Neural cell (in vitro differentiated cells): ENCODE measurements around the gene CSAD. TPM values are rescaled to one million over a fixed set of nuclear protein-coding genes. Genes with fewer than 3 reads are reported as not detected.

Source experiments
- H2AFZ ChIP-seq: fragments of 200-600, 300-800 bp; sonication (generic), shearing (Covaris generic); 2 replicates; pipeline ENCODE4 v1.6.0; 2014; ENCODE audit warnings: low read depth, mild to moderate bottlenecking, antibody characterized with exemption, low read length, moderate library complexity
- H3F3A ChIP-seq: fragments of 200-600 bp; shearing (Covaris generic); 2 replicates; pipeline ENCODE4 v1.6.1; 2016; ENCODE audit warnings: mild to moderate bottlenecking, moderate library complexity, mixed read lengths, antibody characterized with exemption, low read length; ENCODE audit not compliant: insufficient read depth, poor library complexity, severe bottlenecking
- H3K27ac ChIP-seq: fragments of 200-600, 300-800 bp; sonication (generic), shearing (Covaris generic); 2 replicates; pipeline ENCODE4 v1.5.1; 2014; ENCODE audit warnings: mild to moderate bottlenecking, low read length, moderate library complexity
- H3K27me3 ChIP-seq: fragments of 300-800, 200-600 bp; sonication (generic), shearing (Covaris generic); 2 replicates; pipeline ENCODE4 v1.6.0; 2014; ENCODE audit warnings: mild to moderate bottlenecking, low read depth, low read length, moderate library complexity; ENCODE audit not compliant: insufficient read depth
- H3K36me3 ChIP-seq: fragments of 300-800, 200-600 bp; sonication (generic), shearing (Covaris generic); 2 replicates; pipeline ENCODE4 v1.5.1; 2014; ENCODE audit warnings: mild to moderate bottlenecking, antibody characterized with exemption, low read length, moderate library complexity; ENCODE audit not compliant: insufficient read depth
- H3K4me2 ChIP-seq: fragments of 300-800, 200-600 bp; sonication (generic), shearing (Covaris generic); 2 replicates; pipeline ENCODE4 v1.6.0; 2014; ENCODE audit warnings: mild to moderate bottlenecking, low read length
- H3K4me3 ChIP-seq: fragments of 300-800, 200-600 bp; sonication (generic), shearing (Covaris generic); 2 replicates; pipeline ENCODE4 v1.5.1; 2014; ENCODE audit warnings: mild to moderate bottlenecking, low read length, moderate library complexity
- H3K79me2 ChIP-seq: fragments of 200-600 bp; shearing (Covaris generic); replicated peaks from 2 replicates; pipeline ENCODE4 v1.6.0; 2014; ENCODE audit warnings: mild to moderate bottlenecking, low read length, moderate library complexity; ENCODE audit not compliant: insufficient read depth
- H3K9ac ChIP-seq: fragments of 300-800, 200-600 bp; sonication (generic), shearing (Covaris generic); 2 replicates; pipeline ENCODE4 v1.6.1; 2016; ENCODE audit warnings: mild to moderate bottlenecking, low read length, mixed read lengths
- H3K9me2 ChIP-seq: fragments of 200-600 bp; shearing (Covaris generic); 2 replicates; pipeline ENCODE4 v1.6.1; 2016; ENCODE audit warnings: mild to moderate bottlenecking, low read length, mixed read lengths; ENCODE audit not compliant: insufficient read depth
- H3K9me3 ChIP-seq: fragments of 200-600, 300-800 bp; sonication (generic), shearing (Covaris generic); 2 replicates; pipeline ENCODE4 v1.6.1; 2016; ENCODE audit warnings: mild to moderate bottlenecking, mixed run types, low read length, moderate library complexity, mixed read lengths
- H4K20me1 ChIP-seq: fragments of 200-600 bp; shearing (Covaris generic); 2 replicates; pipeline ENCODE4 v1.6.1; 2016; ENCODE audit warnings: mild to moderate bottlenecking, mixed run types; ENCODE audit not compliant: insufficient read depth
- EP300 ChIP-seq: fragments of 450-650 bp; conservative IDR thresholded peaks from 2 replicates; pipeline ENCODE4 v1.6.1; 2014; ENCODE audit warnings: antibody characterized with exemption, mild to moderate bottlenecking, moderate library complexity; ENCODE audit not compliant: poor library complexity, severe bottlenecking
- EZH2 ChIP-seq: fragments of 200-600, 300-800 bp; shearing (Covaris generic), sonication (generic); IDR thresholded peaks from 2 replicates; pipeline ENCODE4 v1.6.1; 2014; ENCODE audit warnings: antibody characterized with exemption, low read length, borderline replicate concordance, mild to moderate bottlenecking; ENCODE audit not compliant: insufficient read depth, poor library complexity, severe bottlenecking
- MXI1 ChIP-seq: fragments of 450-650 bp; conservative IDR thresholded peaks from 2 replicates; pipeline ENCODE4 v1.6.1; 2014; ENCODE audit warnings: antibody characterized with exemption, mild to moderate bottlenecking; ENCODE audit not compliant: poor library complexity, severe bottlenecking
- POLR2AphosphoS5 ChIP-seq: IDR thresholded peaks from 2 replicates; pipeline ENCODE4 v1.6.1; 2012
- RAD21 ChIP-seq: fragments of 450-650 bp; conservative IDR thresholded peaks from 2 replicates; pipeline ENCODE4 v1.6.1; 2014; ENCODE audit warnings: antibody characterized with exemption, mild to moderate bottlenecking, moderate library complexity
- SMC3 ChIP-seq: fragments of 450-650 bp; conservative IDR thresholded peaks from 2 replicates; pipeline ENCODE4 v1.6.1; 2014; ENCODE audit warnings: antibody characterized with exemption, mild to moderate bottlenecking, moderate library complexity; ENCODE audit not compliant: poor library complexity
- TAF1 ChIP-seq: IDR thresholded peaks from 2 replicates; pipeline ENCODE4 v1.6.1; 2012; ENCODE audit warnings: low read depth
- polyA plus RNA-seq: library from polyadenylated mRNA; depleted of rRNA; stranded (reverse); fragments of >200 nt; gene quantifications from 2 replicates; pipeline ENCODE4 v1.2.3, GENCODE V29; 2014
- TF ChIP-seq, protein P1 (sequence below): fragments of 450-650 bp; IDR thresholded peaks from 2 replicates; pipeline ENCODE4 v1.5.1; 2014; ENCODE audit warnings: antibody characterized with exemption, mild to moderate bottlenecking, moderate library complexity; ENCODE audit not compliant: poor library complexity, severe bottlenecking
- TF ChIP-seq, protein P2 (sequence below): IDR thresholded peaks from 2 replicates; pipeline ENCODE4 v1.6.1; 2012; ENCODE audit warnings: borderline replicate concordance

CSAD gene
- polyA plus RNA-seq, 1 donor from 2014 or later = 41.9 TPM

DNA sequence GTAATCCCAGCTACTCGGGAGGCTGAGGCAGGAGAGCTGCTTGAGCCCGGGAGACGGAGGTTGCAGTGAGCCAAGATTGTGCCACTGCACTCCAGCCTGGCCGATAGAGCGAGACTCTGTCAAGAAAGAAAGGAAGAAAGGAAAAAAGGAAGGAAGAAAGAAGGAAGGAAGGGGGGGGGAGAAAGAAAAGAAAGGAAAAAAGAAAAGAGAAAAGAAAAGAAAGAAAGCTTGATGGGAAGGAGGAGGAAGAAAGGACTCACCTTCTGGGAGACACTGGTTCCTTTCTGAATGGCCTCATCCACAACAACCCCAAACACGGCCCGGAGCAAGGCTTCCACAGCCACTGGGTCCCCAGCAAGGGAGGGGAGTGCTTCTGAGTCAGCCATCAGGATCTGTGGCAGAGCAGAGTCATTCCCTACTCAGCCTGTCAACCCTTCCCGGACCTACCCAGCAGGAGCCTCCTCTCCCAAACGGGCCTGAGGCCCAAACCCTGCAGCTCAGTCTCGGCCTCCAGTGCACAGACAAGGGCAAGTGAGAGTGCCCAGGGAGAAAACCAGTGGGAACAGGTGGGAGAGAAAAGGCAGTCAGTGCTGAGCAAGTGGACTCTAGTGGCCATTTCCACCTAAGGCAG is 7.5 kb downstream of the CSAD start:
- H3K9ac ChIP-seq = no peak overlapping the region
- no peaks in the 10 kb centered on the region for H3K36me3 ChIP-seq
- no peaks in the 10 kb centered on the region for H3K9me2 ChIP-seq
- H4K20me1 ChIP-seq = no peaks in the 10 kb centered on the region
- no peak overlapping the region for H3K4me2 ChIP-seq
- no peaks in the 10 kb centered on the region for H3F3A ChIP-seq
- H3K4me3 ChIP-seq = no peak overlapping the region
- no peak overlapping the region for H2AFZ ChIP-seq
- TF ChIP-seq TAF1 = no peak
- H3K27me3 ChIP-seq = no peaks in the 10 kb centered on the region
- no peaks in the 10 kb centered on the region for H3K9me3 ChIP-seq
- no peaks in the 10 kb centered on the region for H3K79me2 ChIP-seq
- H3K27ac ChIP-seq = no peak overlapping the region

DNA sequence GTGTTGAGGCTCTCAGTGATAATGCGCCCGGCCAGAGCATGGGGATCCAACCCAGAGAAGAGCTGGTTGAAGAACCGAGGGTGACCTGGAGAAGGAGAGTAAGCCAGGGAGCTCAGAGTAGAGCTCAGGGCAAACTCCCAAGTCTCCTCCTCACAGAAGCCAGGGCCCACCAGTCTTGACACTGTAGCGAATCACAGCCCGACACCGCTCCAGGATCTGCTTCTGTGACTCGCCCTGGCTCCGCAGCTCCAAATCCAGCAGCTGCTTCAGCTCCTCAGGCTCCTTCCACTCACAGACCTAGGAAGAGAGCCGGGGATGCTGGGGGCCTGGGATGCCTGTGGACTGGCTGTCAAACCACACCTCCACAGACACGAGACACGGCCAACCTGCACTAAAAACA is 8.4 kb downstream of the CSAD start:
- Histone ChIP-seq H3K9ac (no peak overlapping the region), H3K27me3 (no peaks in the 10 kb centered on the region), H4K20me1 (no peaks in the 10 kb centered on the region), H3K27ac (no peak overlapping the region), H3K4me2 (no peak overlapping the region), H3K4me3 (no peak overlapping the region), H3K9me3 (no peaks in the 10 kb centered on the region), H3K79me2 (no peaks in the 10 kb centered on the region), H3F3A (no peaks in the 10 kb centered on the region), H3K9me2 (no peaks in the 10 kb centered on the region), H3K36me3 (no peaks in the 10 kb centered on the region), H2AFZ (no peak overlapping the region)
- TF ChIP-seq, protein P1, sequence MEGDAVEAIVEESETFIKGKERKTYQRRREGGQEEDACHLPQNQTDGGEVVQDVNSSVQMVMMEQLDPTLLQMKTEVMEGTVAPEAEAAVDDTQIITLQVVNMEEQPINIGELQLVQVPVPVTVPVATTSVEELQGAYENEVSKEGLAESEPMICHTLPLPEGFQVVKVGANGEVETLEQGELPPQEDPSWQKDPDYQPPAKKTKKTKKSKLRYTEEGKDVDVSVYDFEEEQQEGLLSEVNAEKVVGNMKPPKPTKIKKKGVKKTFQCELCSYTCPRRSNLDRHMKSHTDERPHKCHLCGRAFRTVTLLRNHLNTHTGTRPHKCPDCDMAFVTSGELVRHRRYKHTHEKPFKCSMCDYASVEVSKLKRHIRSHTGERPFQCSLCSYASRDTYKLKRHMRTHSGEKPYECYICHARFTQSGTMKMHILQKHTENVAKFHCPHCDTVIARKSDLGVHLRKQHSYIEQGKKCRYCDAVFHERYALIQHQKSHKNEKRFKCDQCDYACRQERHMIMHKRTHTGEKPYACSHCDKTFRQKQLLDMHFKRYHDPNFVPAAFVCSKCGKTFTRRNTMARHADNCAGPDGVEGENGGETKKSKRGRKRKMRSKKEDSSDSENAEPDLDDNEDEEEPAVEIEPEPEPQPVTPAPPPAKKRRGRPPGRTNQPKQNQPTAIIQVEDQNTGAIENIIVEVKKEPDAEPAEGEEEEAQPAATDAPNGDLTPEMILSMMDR = no peak
- TF ChIP-seq TAF1 (no peak), EP300 (no peak), SMC3 (no peak), POLR2AphosphoS5 (no peak), RAD21 (no peak), MXI1 (no peak), EZH2 (no peak)
- TF ChIP-seq, protein P2, sequence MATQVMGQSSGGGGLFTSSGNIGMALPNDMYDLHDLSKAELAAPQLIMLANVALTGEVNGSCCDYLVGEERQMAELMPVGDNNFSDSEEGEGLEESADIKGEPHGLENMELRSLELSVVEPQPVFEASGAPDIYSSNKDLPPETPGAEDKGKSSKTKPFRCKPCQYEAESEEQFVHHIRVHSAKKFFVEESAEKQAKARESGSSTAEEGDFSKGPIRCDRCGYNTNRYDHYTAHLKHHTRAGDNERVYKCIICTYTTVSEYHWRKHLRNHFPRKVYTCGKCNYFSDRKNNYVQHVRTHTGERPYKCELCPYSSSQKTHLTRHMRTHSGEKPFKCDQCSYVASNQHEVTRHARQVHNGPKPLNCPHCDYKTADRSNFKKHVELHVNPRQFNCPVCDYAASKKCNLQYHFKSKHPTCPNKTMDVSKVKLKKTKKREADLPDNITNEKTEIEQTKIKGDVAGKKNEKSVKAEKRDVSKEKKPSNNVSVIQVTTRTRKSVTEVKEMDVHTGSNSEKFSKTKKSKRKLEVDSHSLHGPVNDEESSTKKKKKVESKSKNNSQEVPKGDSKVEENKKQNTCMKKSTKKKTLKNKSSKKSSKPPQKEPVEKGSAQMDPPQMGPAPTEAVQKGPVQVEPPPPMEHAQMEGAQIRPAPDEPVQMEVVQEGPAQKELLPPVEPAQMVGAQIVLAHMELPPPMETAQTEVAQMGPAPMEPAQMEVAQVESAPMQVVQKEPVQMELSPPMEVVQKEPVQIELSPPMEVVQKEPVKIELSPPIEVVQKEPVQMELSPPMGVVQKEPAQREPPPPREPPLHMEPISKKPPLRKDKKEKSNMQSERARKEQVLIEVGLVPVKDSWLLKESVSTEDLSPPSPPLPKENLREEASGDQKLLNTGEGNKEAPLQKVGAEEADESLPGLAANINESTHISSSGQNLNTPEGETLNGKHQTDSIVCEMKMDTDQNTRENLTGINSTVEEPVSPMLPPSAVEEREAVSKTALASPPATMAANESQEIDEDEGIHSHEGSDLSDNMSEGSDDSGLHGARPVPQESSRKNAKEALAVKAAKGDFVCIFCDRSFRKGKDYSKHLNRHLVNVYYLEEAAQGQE = no peak
